HG03439 (cell line): ENCODE data around the gene MRPL53.

Experiments
- ATAC-seq: cut with Tn5 transposase; IDR thresholded peaks from one replicate; pipeline ENCODE4 v1.9.1; 2021; ENCODE audit warnings: mild to moderate bottlenecking, moderate library complexity; ENCODE audit not compliant: unreplicated experiment

The MRPL53 gene

DNA sequence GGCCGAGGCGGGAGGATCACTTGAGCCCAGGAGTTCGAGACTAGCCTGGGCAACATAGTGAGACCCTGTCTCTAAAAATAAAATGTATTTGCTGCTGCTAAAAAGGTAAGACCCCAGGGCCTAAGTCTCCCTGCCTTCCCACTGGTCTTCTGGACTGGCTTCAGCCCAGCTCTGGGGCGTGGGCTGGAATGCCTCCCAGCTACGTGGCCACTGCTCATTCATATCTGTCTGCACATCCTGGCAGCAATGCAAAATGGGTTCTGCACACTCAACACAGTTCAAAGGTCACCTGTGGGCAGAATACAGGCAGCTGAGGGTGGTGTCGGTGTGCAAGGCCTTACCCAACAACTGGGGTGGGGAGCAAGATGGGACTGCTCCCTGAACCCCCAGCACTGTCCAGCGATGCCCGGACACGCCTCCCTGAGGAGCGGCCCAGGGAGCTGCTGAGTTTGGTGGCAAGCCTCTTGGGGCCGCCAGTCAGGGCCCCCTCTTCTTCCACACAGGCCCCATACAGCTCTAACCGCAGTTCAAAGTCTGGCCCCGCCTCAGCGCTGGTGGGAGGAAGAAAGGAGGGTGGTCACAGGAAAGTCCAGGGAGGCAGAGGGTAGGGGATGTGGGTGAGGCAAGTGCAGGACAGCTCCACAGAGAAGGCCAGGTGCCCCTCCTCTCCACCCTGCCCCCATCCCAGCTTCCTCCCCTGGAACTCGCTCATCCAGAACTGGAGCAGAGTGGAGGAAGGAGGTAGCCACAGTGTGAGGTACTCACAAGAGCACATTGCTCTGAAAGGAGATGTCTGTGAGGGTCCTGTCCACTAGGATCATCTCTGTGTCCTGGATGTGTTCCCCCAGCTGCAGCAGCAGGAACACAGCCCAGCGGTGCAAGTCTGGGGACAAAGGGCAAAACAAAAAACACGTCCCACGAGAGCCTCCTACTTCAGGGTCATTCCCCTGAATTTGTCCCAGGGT, 42.7 kb downstream of the MRPL53 start:
- no peak for ATAC-seq

- no peak for ATAC-seq
Observed at GRCh38 chr2:74428675-74429074, 43.8 kb downstream of the MRPL53 start.

- ATAC-seq: no peak
Observed at GRCh38 chr2:74427551-74427950, 44.9 kb downstream of the MRPL53 start.

GRCh38 chr2:74426181-74426758, 46.2 kb downstream of the MRPL53 start:
- ATAC-seq: no peak

GRCh38 chr2:74425523-74425922, 47.0 kb downstream of the MRPL53 start:
- no peak for ATAC-seq

GRCh38 chr2:74424995-74425406, 47.5 kb downstream of the MRPL53 start:
- ATAC-seq: no peak

- no peak for ATAC-seq
Observed at GRCh38 chr2:74424139-74424992, 48.1 kb downstream of the MRPL53 start.

- no peak for ATAC-seq
Observed at GRCh38 chr2:74423231-74424095, 49.0 kb downstream of the MRPL53 start.
